GM15510 (cell line): ENCODE measurements around the gene FLT1.

ENCODE experiments used
- POLR2A ChIP-seq: IDR thresholded peaks from 3 replicates; pipeline ENCODE4 v1.6.1; 2011; ENCODE audit warnings: borderline replicate concordance; ENCODE audit not compliant: insufficient read length; ENCODE audit errors: extremely low read depth

The FLT1 gene

GRCh38 chr13:28336193-28336657 is 158.7 kb downstream of the FLT1 start:
- TF ChIP-seq POLR2A = no peak

DNA sequence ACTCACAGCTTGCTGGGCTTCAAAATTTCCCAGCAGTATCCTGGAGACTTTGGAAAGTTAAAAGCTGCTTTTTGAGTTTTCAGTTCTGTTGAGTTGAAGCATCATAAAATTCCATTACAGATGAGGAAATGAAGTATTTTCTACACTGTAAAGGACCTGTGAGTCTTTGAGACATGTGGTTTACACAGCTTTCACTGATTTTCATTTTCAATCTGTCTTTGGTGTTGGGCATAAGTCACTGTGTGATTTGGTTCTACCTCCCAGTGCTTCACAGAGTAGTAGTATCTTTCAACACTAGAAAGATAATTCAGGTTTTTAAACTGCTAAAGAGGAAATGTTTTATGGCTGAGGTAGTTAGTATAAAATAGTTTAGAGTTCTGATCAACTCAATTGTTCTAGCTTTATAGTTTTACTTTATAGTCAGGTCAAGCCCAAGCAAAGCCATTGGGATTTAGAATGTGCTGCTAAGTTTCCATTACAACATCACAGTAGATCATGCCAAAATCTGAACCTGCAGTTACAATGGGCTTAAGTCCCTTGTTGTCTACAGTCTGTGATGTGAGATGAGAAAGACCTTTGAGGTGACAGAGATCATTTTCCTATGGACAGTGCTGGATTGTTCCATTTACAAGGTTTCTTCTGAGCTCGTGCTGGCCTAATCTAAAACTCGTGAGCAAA is 161.6 kb downstream of the FLT1 start:
- TF ChIP-seq POLR2A = no peak

DNA sequence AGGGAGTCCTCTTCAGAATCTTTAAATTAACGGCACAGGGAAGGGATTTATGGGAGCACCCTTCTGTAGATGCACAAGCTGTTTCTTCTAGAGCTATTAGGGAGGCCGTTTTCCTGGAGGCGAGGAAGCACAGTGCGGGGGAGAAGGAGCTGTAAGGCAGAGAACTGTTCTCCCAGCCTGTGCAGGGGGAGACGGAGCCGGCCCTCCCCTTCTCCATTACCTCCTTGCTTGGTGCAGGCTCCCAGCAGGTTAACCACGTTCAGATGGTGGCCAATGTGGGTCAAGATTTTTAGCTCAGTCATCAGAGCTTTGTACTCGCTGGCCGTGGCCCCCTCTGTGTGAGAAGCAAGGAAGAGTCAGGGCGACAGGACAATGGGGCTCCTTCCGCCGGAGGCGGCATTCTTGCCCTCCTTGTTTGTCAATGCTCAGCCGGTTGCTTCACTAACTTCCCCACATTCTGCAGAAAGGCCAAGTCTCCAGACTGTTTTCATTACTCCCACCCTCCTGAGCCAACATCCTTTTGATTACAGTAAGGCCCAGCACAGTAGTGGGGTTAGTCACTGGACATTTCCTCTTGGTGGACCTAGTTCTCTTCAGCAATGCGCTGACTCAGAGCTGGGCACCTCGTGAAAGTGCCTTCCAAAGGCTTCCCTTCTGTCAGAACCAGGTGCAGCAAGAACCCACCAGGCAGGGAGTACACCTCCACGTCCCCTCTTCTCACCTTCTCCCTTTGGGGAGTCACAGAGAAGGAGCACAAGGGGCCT is 165.4 kb downstream of the FLT1 start:
- TF ChIP-seq POLR2A = no peak

DNA sequence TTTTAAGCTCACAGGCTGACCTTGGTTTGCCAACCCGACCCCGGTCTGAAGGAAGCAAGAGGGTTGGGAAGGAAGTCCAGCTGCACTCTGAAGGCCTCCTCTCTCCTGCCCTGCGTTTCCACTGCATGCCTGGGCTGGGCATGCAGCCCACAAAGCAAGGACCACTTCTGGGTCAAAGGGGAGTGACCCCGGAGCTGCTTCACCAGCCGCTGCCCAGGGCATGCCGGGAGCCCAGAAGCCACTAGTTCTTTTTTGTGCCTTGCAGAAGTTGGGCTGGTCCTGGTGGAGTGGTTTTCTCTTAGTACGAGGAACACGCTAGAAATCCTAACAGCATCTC is 166.7 kb downstream of the FLT1 start:
- no peak for TF ChIP-seq POLR2A

GRCh38 chr13:28327373-28328270 is 167.3 kb downstream of the FLT1 start:
- no peak for TF ChIP-seq POLR2A

GRCh38 chr13:28326056-28326455 is 168.9 kb downstream of the FLT1 start:
- no peak for TF ChIP-seq POLR2A

DNA sequence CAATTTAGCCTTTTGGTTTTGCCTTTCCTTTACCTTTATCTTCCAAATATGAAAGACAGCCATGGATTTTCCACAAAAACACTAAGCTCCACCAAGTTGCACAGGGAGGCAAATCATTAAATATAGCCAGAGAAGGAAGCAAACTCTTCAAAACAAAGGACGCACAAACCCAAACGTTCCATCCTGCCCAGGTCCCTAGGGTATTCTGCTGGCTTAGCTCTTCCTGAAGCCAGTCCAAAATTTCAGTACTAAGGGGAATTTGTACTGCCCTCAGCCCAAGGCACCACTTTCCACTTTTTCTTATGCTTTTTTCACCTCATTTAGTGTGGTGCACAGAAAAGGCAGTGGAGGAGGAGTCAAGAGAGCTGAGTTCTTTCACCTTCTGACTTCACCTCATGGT is 169.9 kb downstream of the FLT1 start:
- no peak for TF ChIP-seq POLR2A

DNA sequence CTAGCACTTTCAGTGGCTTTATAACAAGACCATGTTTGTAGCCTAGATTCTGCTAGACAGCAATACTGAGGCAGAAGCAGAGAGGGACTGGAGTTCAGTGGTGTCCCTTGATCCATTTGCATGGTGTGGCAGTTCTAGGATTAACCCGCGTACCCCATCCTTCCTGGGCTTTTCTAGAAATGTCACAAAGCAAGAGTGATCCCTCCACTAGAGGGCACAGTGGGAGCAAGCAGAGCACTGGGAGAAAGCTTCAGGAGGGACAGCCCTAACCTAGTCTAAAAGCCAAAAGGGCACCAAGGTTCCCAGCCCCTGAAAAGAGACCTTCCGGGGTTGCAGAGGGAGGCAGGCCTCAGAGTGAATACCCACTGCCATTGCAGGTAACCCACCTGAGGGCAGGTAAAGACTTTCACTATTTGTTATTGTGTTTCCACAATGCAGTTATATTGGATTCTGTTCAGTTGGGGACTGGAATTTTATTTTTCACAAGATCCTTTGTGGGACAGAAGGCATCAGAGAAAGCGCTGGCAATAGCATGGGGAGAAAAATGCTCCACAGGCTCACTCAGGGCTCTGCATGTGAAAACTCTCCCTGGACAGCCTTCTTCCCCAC is 170.6 kb downstream of the FLT1 start:
- no peak for TF ChIP-seq POLR2A

GRCh38 chr13:28322256-28322905 is 172.5 kb downstream of the FLT1 start:
- TF ChIP-seq POLR2A = no peak

DNA sequence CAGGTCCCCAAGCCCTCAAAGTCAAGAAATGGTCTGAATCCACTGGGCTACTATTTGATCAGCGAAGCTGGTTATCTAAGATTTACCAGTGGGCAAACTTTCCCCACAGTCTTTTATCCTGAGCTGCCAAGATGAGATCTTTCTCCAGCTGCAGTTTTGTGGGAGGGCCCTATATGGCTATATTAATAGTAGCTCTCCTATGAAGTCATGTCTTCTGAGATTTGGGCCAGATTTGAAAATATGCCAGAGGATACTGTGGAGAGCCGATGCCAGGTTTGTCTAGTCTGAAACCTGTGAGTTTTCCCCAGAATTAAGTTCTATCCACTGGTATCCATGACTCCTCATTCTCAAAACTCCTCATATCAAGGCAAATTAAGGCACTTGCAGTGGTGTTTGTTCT is 173.2 kb downstream of the FLT1 start:
- no peak for TF ChIP-seq POLR2A

- TF ChIP-seq POLR2A = no peak
Measured at GRCh38 chr13:28320884-28321574, 173.9 kb downstream of the FLT1 start.

- TF ChIP-seq POLR2A = no peak
Measured at GRCh38 chr13:28320209-28320608, 174.7 kb downstream of the FLT1 start.

DNA sequence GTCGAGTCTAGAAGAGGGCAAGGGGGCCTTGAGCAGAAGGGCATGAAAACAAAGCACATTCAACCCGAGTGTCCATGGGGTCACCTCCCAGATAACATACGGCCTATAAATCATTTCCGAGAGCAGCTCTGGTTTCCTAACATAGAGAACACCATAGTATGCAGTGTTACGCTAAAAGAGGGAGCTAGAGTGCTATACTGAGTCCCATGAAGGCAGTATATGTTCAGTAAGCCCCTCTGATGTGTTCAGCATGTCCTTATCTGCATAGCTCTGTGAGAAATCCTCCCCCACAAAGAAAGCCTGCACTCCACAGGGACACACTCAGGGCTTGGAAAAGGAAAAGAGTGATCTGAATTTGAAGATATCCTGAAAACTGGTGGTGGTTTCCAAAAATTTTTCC is 175.4 kb downstream of the FLT1 start:
- TF ChIP-seq POLR2A = no peak

GRCh38 chr13:28318496-28318895 is 176.4 kb downstream of the FLT1 start:
- no peak for TF ChIP-seq POLR2A

GRCh38 chr13:28316836-28317235 is 178.1 kb downstream of the FLT1 start:
- no peak for TF ChIP-seq POLR2A

GRCh38 chr13:28316129-28316528 is 178.8 kb downstream of the FLT1 start:
- no peak for TF ChIP-seq POLR2A
